SK-N-SH treated with all-trans-retinoic acid at 6 μM for 48 hours (cell line): ENCODE measurements around the gene CUL7.

ENCODE experiments used
- ATAC-seq: fragments of 200-7000 bp; cut with Tn5 transposase; 3 replicates; pipeline ENCODE4 v1.9.1; 2020; ENCODE audit warnings: mild to moderate bottlenecking, moderate library complexity
- ARNTL ChIP-seq: fragments of 450-650 bp; formaldehyde crosslinking; IDR thresholded peaks from 2 replicates; pipeline ENCODE4 v1.5.0; 2020; ENCODE audit warnings: low read depth, mild to moderate bottlenecking, moderate library complexity, borderline replicate concordance
- BACH2 ChIP-seq: fragments of 250-450 bp; sonication (Bioruptor Pico); IDR thresholded peaks from 2 replicates; pipeline ENCODE4 v1.9.0; 2021; ENCODE audit warnings: mild to moderate bottlenecking, borderline replicate concordance
- CREB5 ChIP-seq: fragments of 250-450 bp; sonication (Bioruptor Pico); IDR thresholded peaks from 2 replicates; pipeline ENCODE4 v1.5.1; 2020; ENCODE audit warnings: low read depth, mild to moderate bottlenecking, moderate library complexity
- CSDC2 ChIP-seq: fragments of 250-450 bp; sonication (Bioruptor Pico); IDR thresholded peaks from 2 replicates; pipeline ENCODE4 v1.5.0; 2020; ENCODE audit warnings: mild to moderate bottlenecking, moderate library complexity
- CSRNP3 ChIP-seq: fragments of 250-450 bp; sonication (Bioruptor Pico); IDR thresholded peaks from 2 replicates; pipeline ENCODE4 v1.5.1; 2021; ENCODE audit warnings: mild to moderate bottlenecking, moderate library complexity
- ESRRG ChIP-seq: fragments of 250-450 bp; sonication (Bioruptor Pico); IDR thresholded peaks from 2 replicates; pipeline ENCODE4 v1.6.1; 2021; ENCODE audit warnings: mild to moderate bottlenecking
- GLIS3 ChIP-seq: fragments of 250-450 bp; sonication (Bioruptor Pico); IDR thresholded peaks from 2 replicates; pipeline ENCODE4 v1.5.0; 2020; ENCODE audit warnings: mild to moderate bottlenecking, moderate library complexity
- ISL1 ChIP-seq: fragments of 250-450 bp; sonication (Bioruptor Pico); IDR thresholded peaks from 2 replicates; pipeline ENCODE4 v2.1.2; 2022; ENCODE audit warnings: mild to moderate bottlenecking, moderate library complexity
- OSR1 ChIP-seq: fragments of 250-450 bp; sonication (Bioruptor Pico); IDR thresholded peaks from 2 replicates; pipeline ENCODE4 v1.8.0; 2022; ENCODE audit warnings: moderate library complexity, mild to moderate bottlenecking, inconsistent platforms
- PATZ1 ChIP-seq: fragments of 250-450 bp; sonication (Bioruptor Pico); IDR thresholded peaks from 2 replicates; pipeline ENCODE4 v1.8.0; 2020; ENCODE audit warnings: mild to moderate bottlenecking, moderate library complexity, borderline replicate concordance
- POU6F1 ChIP-seq: fragments of 250-450 bp; sonication (Bioruptor Pico); IDR thresholded peaks from 2 replicates; pipeline ENCODE4 v1.8.0; 2021; ENCODE audit warnings: low read depth, mild to moderate bottlenecking, moderate library complexity, borderline replicate concordance
- PPARA ChIP-seq: fragments of 250-450 bp; sonication (Bioruptor Pico); IDR thresholded peaks from 2 replicates; pipeline ENCODE4 v1.5.0; 2020; ENCODE audit warnings: mild to moderate bottlenecking, borderline replicate concordance
- RARB ChIP-seq: fragments of 250-450 bp; sonication (Bioruptor Pico); IDR thresholded peaks from 2 replicates; pipeline ENCODE4 v1.8.0; 2021; ENCODE audit warnings: mild to moderate bottlenecking, moderate library complexity
- TSHZ2 ChIP-seq: fragments of 250-450 bp; sonication (Bioruptor Pico); IDR thresholded peaks from 2 replicates; pipeline ENCODE4 v1.5.0; 2020; ENCODE audit warnings: mild to moderate bottlenecking, moderate library complexity
- ZC3H10 ChIP-seq: fragments of 250-450 bp; sonication (Bioruptor Pico); IDR thresholded peaks from 2 replicates; pipeline ENCODE4 v1.5.1; 2021; ENCODE audit warnings: mild to moderate bottlenecking, moderate library complexity
- ZFP3 ChIP-seq: fragments of 250-450 bp; sonication (Bioruptor Pico); IDR thresholded peaks from 2 replicates; pipeline ENCODE4 v1.5.0; 2020; ENCODE audit warnings: mild to moderate bottlenecking, moderate library complexity
- ZFP30 ChIP-seq: fragments of 450-650 bp; formaldehyde crosslinking; IDR thresholded peaks from 2 replicates; pipeline ENCODE4 v1.5.0; 2022; ENCODE audit warnings: mild to moderate bottlenecking, moderate library complexity
- ZNF565 ChIP-seq: fragments of 450-650 bp; formaldehyde crosslinking; conservative IDR thresholded peaks from 2 replicates; pipeline ENCODE4 v1.5.0; 2020; ENCODE audit warnings: low read depth, mild to moderate bottlenecking, moderate library complexity
- ZNF70 ChIP-seq: fragments of 450-650 bp; formaldehyde crosslinking; IDR thresholded peaks from 2 replicates; pipeline ENCODE4 v1.5.0; 2020; ENCODE audit warnings: mild to moderate bottlenecking, moderate library complexity

Gene CUL7

GRCh38 chr6:43052225-43052841 lies 1.3 kb downstream of the CUL7 start:
- TF ChIP-seq CREB5 (CRISPR knock-in tag) = no peak
- TF ChIP-seq BACH2 = no peak
- no peak for TF ChIP-seq TSHZ2 (CRISPR knock-in tag)
- TF ChIP-seq ZFP3 (CRISPR knock-in tag) = no peak
- TF ChIP-seq GLIS3 (CRISPR knock-in tag) = no peak
- no peak for TF ChIP-seq CSDC2
- TF ChIP-seq, all 23 proteins: peak for 0
- ATAC-seq = no peak

GRCh38 chr6:43050981-43051380 lies 2.7 kb downstream of the CUL7 start:
- TF ChIP-seq ZC3H10 (CRISPR knock-in tag) = no peak
- no peak for TF ChIP-seq POU6F1 (CRISPR knock-in tag)
- no peak for TF ChIP-seq BACH2
- TF ChIP-seq RARB = no peak
- TF ChIP-seq ARNTL (CRISPR knock-in tag) = no peak
- no peak for TF ChIP-seq PPARA (CRISPR knock-in tag)
- no peak for TF ChIP-seq ISL1 (CRISPR knock-in tag)
- TF ChIP-seq OSR1 (CRISPR knock-in tag) = no peak
- no peak for TF ChIP-seq CSRNP3
- no peak for TF ChIP-seq ZFP30 (CRISPR knock-in tag)
- no peak for TF ChIP-seq GLIS3 (CRISPR knock-in tag)
- TF ChIP-seq CREB5 (CRISPR knock-in tag) = no peak
- ATAC-seq = no peak

GRCh38 chr6:43047998-43048397 lies 5.7 kb downstream of the CUL7 start:
- TF ChIP-seq ZC3H10 (CRISPR knock-in tag) (no peak), ZFP30 (CRISPR knock-in tag) (no peak), ZNF565 (CRISPR knock-in tag) (no peak), CSDC2 (no peak), CREB5 (CRISPR knock-in tag) (no peak), ARNTL (CRISPR knock-in tag) (no peak), ESRRG (CRISPR knock-in tag) (no peak), PATZ1 (CRISPR knock-in tag) (no peak), POU6F1 (CRISPR knock-in tag) (no peak), RARB (no peak), ZNF70 (CRISPR knock-in tag) (no peak), BACH2 (no peak), CSRNP3 (no peak)
- ATAC-seq = no peak
